Natural killer cell (primary cell): ENCODE data around the gene NUP54. TPM values are rescaled to one million over a fixed set of nuclear protein-coding genes. Genes with fewer than 3 reads are reported as not detected.
A peak's percentile ranks its signal among the peaks of the same experiment; 100 is the strongest.

Source experiments
- ATAC-seq, 3 donors: fragments of 150-1000 bp in 2 of 3; fragments of 200-7000 bp in 1 of 3; cut with Tn5 transposase; 1 replicate in 1 of 3; 2 replicates in 2 of 3; pipeline ENCODE4 v1.10.0; 2021; ENCODE audit warnings: mild to moderate bottlenecking in 2 of 3, moderate library complexity in 2 of 3
- DNase-seq, 2 donors: peaks; one replicate each; pipeline versions ENCODE4 v3.0.0 to v3.0.0-alpha.2; 2013 to 2021; ENCODE audit warnings: mixed read lengths in 1 of 2
- H3K27ac ChIP-seq: one replicate; pipeline ENCODE4 v1.5.1; 2013; ENCODE audit warnings: mild to moderate bottlenecking, low read length
- H3K27me3 ChIP-seq: one replicate; pipeline ENCODE4 v1.6.1; 2013; ENCODE audit warnings: low read length; ENCODE audit not compliant: control insufficient read depth, insufficient read depth
- H3K36me3 ChIP-seq: one replicate; pipeline ENCODE4 v1.6.1; 2013; ENCODE audit warnings: low read length; ENCODE audit not compliant: control insufficient read depth, insufficient read depth
- H3K4me1 ChIP-seq: one replicate; pipeline ENCODE4 v1.6.1; 2013; ENCODE audit warnings: low read length; ENCODE audit not compliant: control insufficient read depth, insufficient read depth
- H3K4me3 ChIP-seq: one replicate; pipeline ENCODE4 v1.5.1; 2013; ENCODE audit warnings: low read length
- H3K9me3 ChIP-seq: one replicate; pipeline ENCODE4 v1.6.1; 2013; ENCODE audit warnings: low read length; ENCODE audit not compliant: control insufficient read depth, insufficient read depth
- H3K27ac Mint-ChIP-seq, 2 donors: one replicate each; pipeline ENCODE4 v1.8.0; 2022; ENCODE audit warnings: mild to moderate bottlenecking in 2 of 2, mixed read lengths in 2 of 2, moderate library complexity in 1 of 2
- H3K27me3 Mint-ChIP-seq, 2 donors: one replicate each; pipeline ENCODE4 v1.8.0; 2022; ENCODE audit warnings: low read depth in 2 of 2, mixed read lengths in 2 of 2
- H3K36me3 Mint-ChIP-seq: one replicate; pipeline ENCODE4 v1.8.0; 2022; ENCODE audit warnings: mixed read lengths
- H3K4me1 Mint-ChIP-seq, 2 donors: one replicate each; pipeline ENCODE4 v1.8.0; 2022; ENCODE audit warnings: mixed read lengths in 2 of 2
- H3K4me3 Mint-ChIP-seq: one replicate; pipeline ENCODE4 v1.8.0; 2022; ENCODE audit warnings: mild to moderate bottlenecking, moderate library complexity, mixed read lengths
- H3K9me3 Mint-ChIP-seq, 2 donors: one replicate each; pipeline ENCODE4 v1.8.0; 2022; ENCODE audit warnings: mixed read lengths in 2 of 2
- WGBS: methylation state at CpG from one replicate; pipeline ENCODE4 v1.1.7; 2013; ENCODE audit warnings: missing lambda C conversion rate; ENCODE audit not compliant: insufficient coverage; 5-methylcytosine and 5-hydroxymethylcytosine counted together
- intact Hi-C: fragments of 100-400 bp; cut with micrococcal nuclease; formaldehyde crosslinking; loops from one replicate; pipeline ENCODE4 v1.14.2; 2022
- total RNA-seq, 4 donors: library from RNA; stranded (reverse); fragments of 120-200 nt in 1 of 4; gene quantifications; one replicate each; pipeline versions ENCODE4 v1.2.3 to v1.2.4, GENCODE V29; 2013 to 2022
- TF ChIP-seq, protein P1 (sequence below): fragments of 200-600 bp; IDR thresholded peaks from one replicate; pipeline ENCODE4 v1.8.0; 2022; ENCODE audit warnings: antibody characterized with exemption

NUP54 gene
- total RNA-seq, 3 donors from 2014 or later (not counting 1 experiment from before 2014, with no cell fraction given), result 102 to 114 (median 108) TPM

DNA sequence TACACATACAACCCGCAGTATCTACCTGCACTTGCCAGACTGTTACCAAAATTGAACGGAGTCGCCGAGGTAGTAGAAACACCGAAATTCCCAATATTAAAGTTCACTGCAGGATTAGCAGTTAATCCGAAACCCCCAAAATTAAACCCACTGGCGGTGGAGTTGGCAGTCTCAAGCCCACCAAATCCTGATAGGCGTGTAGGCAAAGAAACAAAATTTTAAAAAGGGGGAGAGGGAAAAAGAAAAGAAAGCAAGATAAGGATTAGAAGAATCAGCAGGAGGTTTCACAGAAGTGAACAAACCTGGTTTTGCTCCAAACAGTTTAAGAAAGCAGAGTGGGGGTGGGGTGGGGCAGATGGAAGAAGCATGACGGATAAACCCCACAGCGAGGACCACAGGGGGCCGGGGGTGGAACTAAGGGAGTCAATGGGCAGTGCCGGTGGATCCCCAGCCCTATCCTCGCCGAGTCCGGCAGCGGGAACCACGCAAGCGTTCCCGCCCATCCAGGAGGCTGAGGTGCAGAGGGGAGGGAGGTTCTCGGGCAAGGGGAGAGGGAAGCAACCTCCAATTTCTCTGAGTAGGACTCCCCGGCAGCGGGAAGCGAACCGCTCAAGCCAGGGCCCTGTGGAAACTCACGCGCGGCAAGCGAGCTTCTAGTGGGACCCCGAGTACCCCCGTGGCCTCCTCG, 599 bp downstream of the NUP54 start:
- TF ChIP-seq, protein P1, sequence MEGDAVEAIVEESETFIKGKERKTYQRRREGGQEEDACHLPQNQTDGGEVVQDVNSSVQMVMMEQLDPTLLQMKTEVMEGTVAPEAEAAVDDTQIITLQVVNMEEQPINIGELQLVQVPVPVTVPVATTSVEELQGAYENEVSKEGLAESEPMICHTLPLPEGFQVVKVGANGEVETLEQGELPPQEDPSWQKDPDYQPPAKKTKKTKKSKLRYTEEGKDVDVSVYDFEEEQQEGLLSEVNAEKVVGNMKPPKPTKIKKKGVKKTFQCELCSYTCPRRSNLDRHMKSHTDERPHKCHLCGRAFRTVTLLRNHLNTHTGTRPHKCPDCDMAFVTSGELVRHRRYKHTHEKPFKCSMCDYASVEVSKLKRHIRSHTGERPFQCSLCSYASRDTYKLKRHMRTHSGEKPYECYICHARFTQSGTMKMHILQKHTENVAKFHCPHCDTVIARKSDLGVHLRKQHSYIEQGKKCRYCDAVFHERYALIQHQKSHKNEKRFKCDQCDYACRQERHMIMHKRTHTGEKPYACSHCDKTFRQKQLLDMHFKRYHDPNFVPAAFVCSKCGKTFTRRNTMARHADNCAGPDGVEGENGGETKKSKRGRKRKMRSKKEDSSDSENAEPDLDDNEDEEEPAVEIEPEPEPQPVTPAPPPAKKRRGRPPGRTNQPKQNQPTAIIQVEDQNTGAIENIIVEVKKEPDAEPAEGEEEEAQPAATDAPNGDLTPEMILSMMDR, result no peak
- H3K36me3 ChIP-seq, result peaks cover 2% of the 10 kb centered on the region
- peak overlapping the region; percentile 96 for H3K4me3 ChIP-seq
- Mint-ChIP-seq H3K36me3 (peaks cover 6% of the 10 kb centered on the region), H3K27me3 (no peaks in the 10 kb centered on the region), H3K4me3 (peak overlapping the region; percentile 96), H3K4me1 (peaks cover 21 to 29% of the 10 kb centered on the region in 2 donors), H3K9me3 (no peaks in the 10 kb centered on the region), H3K27ac (peak overlapping the region; percentile 95 to 97)
- no peaks in the 10 kb centered on the region for H3K27me3 ChIP-seq
- DNase-seq (peak in 1 of 2 donors; percentile 44), ATAC-seq (peak; percentile 9 to 28 (median 22))
- 1% methylated on average over 31 of the region's 31 CpGs for WGBS
- intact Hi-C loops, result loop anchor here (1.0 to 10.0 kb wide), 3 partner anchors 65 to 1007 kb away; partner anchors contain the start of genes CCNG2, SCARB2 and SDAD1
- H3K9me3 ChIP-seq, result no peaks in the 10 kb centered on the region
- H3K4me1 ChIP-seq, result peaks cover 10% of the 10 kb centered on the region
- peak overlapping the region; percentile 87 for H3K27ac ChIP-seq

DNA sequence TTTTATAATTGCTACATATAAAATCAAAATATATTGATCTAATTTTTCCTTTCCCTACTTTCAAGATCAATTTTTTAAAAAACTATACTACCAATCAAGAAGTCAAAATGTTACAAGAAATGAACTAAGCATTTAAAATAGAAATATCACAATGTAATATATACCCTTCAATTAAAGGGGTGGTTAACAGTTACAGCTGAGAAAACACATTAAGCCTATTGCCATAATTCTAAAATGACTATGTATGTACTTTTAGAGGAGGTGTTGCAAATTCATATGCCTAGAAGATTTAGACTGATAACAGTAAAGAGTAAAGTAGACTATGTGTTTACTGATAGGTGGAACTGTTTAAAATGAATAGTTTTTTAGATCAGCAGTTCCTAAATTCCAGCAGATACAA, 3.7 kb downstream of the NUP54 start:
- H3K27ac Mint-ChIP-seq, result no peak overlapping the region
- DNase-seq, result no peak
- H3K27me3 Mint-ChIP-seq, result no peaks in the 10 kb centered on the region
- intact Hi-C loops, result loop anchor here (10.0 kb wide), 1 partner anchor 1010 kb away; the partner anchor contains the start of gene CCNG2
- ATAC-seq, result no peak
- H3K4me3 Mint-ChIP-seq, result peak overlapping the region; percentile 9
- Histone ChIP-seq H3K36me3 (peaks cover 24% of the 10 kb centered on the region), H3K27ac (no peak overlapping the region), H3K4me3 (no peak overlapping the region), H3K27me3 (no peaks in the 10 kb centered on the region), H3K9me3 (no peaks in the 10 kb centered on the region), H3K4me1 (peaks cover 10% of the 10 kb centered on the region)
- H3K4me1 Mint-ChIP-seq, result peaks cover 32 to 40% of the 10 kb centered on the region in 2 donors
- TF ChIP-seq, protein P1, result no peak
- H3K36me3 Mint-ChIP-seq, result peaks cover 15% of the 10 kb centered on the region
- H3K9me3 Mint-ChIP-seq, result no peaks in the 10 kb centered on the region

DNA sequence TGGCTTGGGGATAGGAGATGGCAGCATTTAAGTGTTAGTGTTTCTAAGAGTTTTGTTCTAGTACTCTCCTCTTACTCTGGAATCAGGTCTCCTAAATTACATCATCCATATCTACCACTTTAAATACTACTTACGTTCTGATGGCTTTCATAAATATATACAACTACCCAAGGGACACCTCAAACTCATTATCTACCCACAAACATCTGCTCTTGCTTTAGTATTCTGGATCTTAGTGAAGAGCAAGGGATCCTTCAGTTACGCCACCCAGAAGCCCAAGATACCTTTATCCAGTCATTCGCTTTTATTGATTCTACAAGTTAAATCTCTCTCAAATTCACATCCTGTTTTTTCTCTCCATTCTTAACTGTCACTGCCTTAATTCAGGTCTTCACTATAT, 7.0 kb downstream of the NUP54 start:
- Mint-ChIP-seq H3K4me3 (no peak overlapping the region), H3K36me3 (peaks cover 21% of the 10 kb centered on the region), H3K9me3 (no peaks in the 10 kb centered on the region), H3K4me1 (peaks cover 24 to 28% of the 10 kb centered on the region in 2 donors), H3K27me3 (no peaks in the 10 kb centered on the region), H3K27ac (no peak overlapping the region)
- WGBS, result 94% methylated on average over 3 of the region's 3 CpGs
- Histone ChIP-seq H3K36me3 (peaks cover 40% of the 10 kb centered on the region), H3K4me3 (no peak overlapping the region), H3K27me3 (no peaks in the 10 kb centered on the region), H3K9me3 (no peaks in the 10 kb centered on the region), H3K4me1 (no peaks in the 10 kb centered on the region), H3K27ac (no peak overlapping the region)
- no peak for ATAC-seq
- DNase-seq, result no peak
- TF ChIP-seq, protein P1, result no peak
- intact Hi-C loops, result loop anchor here (10.0 kb wide), 1 partner anchor 1014 kb away; the partner anchor contains the start of gene CCNG2
